HepG2 (cell line): ENCODE results near the gene FAM174C. TPM values are rescaled to one million over a fixed set of nuclear protein-coding genes. Genes with fewer than 3 reads are reported as not detected.

Source experiments
- ATAC-seq: fragments of 200-7000 bp; cut with Tn5 transposase; 3 replicates; pipeline ENCODE4 v1.9.1; 2020; ENCODE audit warnings: mild to moderate bottlenecking, moderate library complexity
- BruUV-seq: library from RNA; stranded (reverse); fragments of 400-500 nt; replicated peaks from 2 replicates; lab custom pipeline; 2021; lab: Mats Ljungman, UMichigan
- CTCF ChIA-PET: fragments of 300-600 bp; formaldehyde crosslinking; extraction: SDS; loops from one replicate; lab custom pipeline; 2021; ENCODE audit warnings: low total read pairs, inconsistent platforms, low intra/inter-chr PET ratio; lab: Yijun Ruan, JAX
- POLR2A ChIA-PET: fragments of 350-600 bp; sonication (Branson Sonifier 250); formaldehyde crosslinking; loops from one replicate; lab custom pipeline; 2020; ENCODE audit warnings: antibody characterized with exemption, inconsistent platforms; lab: Yijun Ruan, JAX
- DNase-seq: peaks from one replicate; pipeline ENCODE4 v3.0.0-alpha.2; 2015; ENCODE audit warnings: low spot score
- FAIRE-seq: peaks from 3 replicates; lab custom pipeline; 2011; peaks lifted over from hg19 to GRCh38; lab: Jason Lieb, UNC
- H2AFZ ChIP-seq: one replicate; pipeline ENCODE4 v1.6.1; 2011; ENCODE audit warnings: low read length, inconsistent platforms
- H3K27ac ChIP-seq: fragments of 300-600 bp; 3 replicates; pipeline ENCODE4 v1.8.0; 2011; ENCODE audit warnings: mixed run types, mild to moderate bottlenecking, mixed read lengths, low read length, inconsistent platforms; ENCODE audit not compliant: insufficient read depth; ENCODE audit errors: extremely low read length
- H3K27me3 ChIP-seq, 2 experiments: fragments of 200-600 bp in 1 of 2; 2 replicates in 1 of 2; 3 replicates in 1 of 2; pipeline versions ENCODE4 v1.6.0 to v1.8.0; 2011; ENCODE audit warnings: low read length in 2 of 2, mild to moderate bottlenecking in 2 of 2, moderate library complexity in 2 of 2, inconsistent platforms in 1 of 2; ENCODE audit not compliant: insufficient read depth in 2 of 2, control insufficient read depth in 1 of 2
- H3K36me3 ChIP-seq, 2 experiments: fragments of 200-600 bp in 1 of 2; replicated peaks in 1 of 2; 2 replicates in 1 of 2; 3 replicates in 1 of 2; pipeline versions ENCODE4 v1.5.1 to v1.8.0; 2011; ENCODE audit warnings: low read length in 2 of 2, inconsistent platforms in 1 of 2; ENCODE audit not compliant: insufficient read depth in 2 of 2, control insufficient read depth in 1 of 2
- H3K4me1 ChIP-seq: 2 replicates; pipeline ENCODE4 v1.5.1; 2012; ENCODE audit warnings: low read length, inconsistent platforms; ENCODE audit not compliant: insufficient read depth
- H3K4me2 ChIP-seq: 2 replicates; pipeline ENCODE4 v1.6.0; 2011; ENCODE audit warnings: low read depth, low read length, inconsistent platforms
- H3K4me3 ChIP-seq, 3 experiments: fragments of 200-600 bp in 1 of 3; sonication (generic), shearing (Covaris generic) in 1 of 3; replicated peaks in 1 of 3; 2 replicates each; pipeline ENCODE4 v1.5.1; 2011 to 2016; ENCODE audit warnings: low read length in 3 of 3, inconsistent platforms in 2 of 3, low read depth in 2 of 3, mild to moderate bottlenecking in 2 of 3, control low read depth in 1 of 3, mixed read lengths in 1 of 3; ENCODE audit not compliant: insufficient read depth in 1 of 3
- H3K79me2 ChIP-seq: one replicate; pipeline ENCODE4 v1.6.1; 2011; ENCODE audit warnings: low read length, inconsistent platforms; ENCODE audit not compliant: insufficient read depth
- H3K9ac ChIP-seq: 2 replicates; pipeline ENCODE4 v1.6.0; 2011; ENCODE audit warnings: mild to moderate bottlenecking, low read depth, low read length, inconsistent platforms; ENCODE audit not compliant: insufficient read depth
- H3K9me3 ChIP-seq: 2 replicates; pipeline ENCODE4 v1.5.1; 2012; ENCODE audit warnings: mild to moderate bottlenecking, low read length
- H4K20me1 ChIP-seq: 2 replicates; pipeline ENCODE4 v1.6.0; 2011; ENCODE audit warnings: inconsistent platforms, mild to moderate bottlenecking, low read length, moderate library complexity; ENCODE audit not compliant: insufficient read depth
- CREM ChIP-seq, 2 experiments: sonication (generic) in 1 of 2; formaldehyde crosslinking in 1 of 2; IDR thresholded peaks; 2 replicates each; pipeline versions ENCODE4 v1.4.0 to v1.6.1; 2016 to 2020; ENCODE audit warnings: antibody characterized with exemption in 1 of 2, mild to moderate bottlenecking in 1 of 2, missing genetic modification reagents in 1 of 2
- FOXO1 ChIP-seq: sonication (generic); formaldehyde crosslinking; IDR thresholded peaks from 2 replicates; pipeline ENCODE4 v1.4.0; 2020; ENCODE audit warnings: missing genetic modification reagents
- MEF2D ChIP-seq: sonication (generic); formaldehyde crosslinking; IDR thresholded peaks from 2 replicates; pipeline ENCODE4 v1.5.1; 2020; ENCODE audit warnings: mild to moderate bottlenecking, missing genetic modification reagents
- ZNF496 ChIP-seq: sonication (generic); formaldehyde crosslinking; IDR thresholded peaks from 2 replicates; pipeline ENCODE4 v1.8.1; 2023; ENCODE audit warnings: mild to moderate bottlenecking, moderate library complexity, missing genetic modification reagents; ENCODE audit not compliant: insufficient replicate concordance
- ZNF660 ChIP-seq: sonication (generic); formaldehyde crosslinking; IDR thresholded peaks from 2 replicates; pipeline ENCODE4 v1.5.1; 2020; ENCODE audit warnings: mild to moderate bottlenecking, low read depth, missing genetic modification reagents, borderline replicate concordance
- ZNF768 ChIP-seq: sonication (generic); formaldehyde crosslinking; IDR thresholded peaks from 2 replicates; pipeline ENCODE4 v1.4.0; 2020; ENCODE audit warnings: missing genetic modification reagents
- WGBS: methylation state at CpG from one replicate; pipeline ENCODE4 v1.1.6; 2017; ENCODE audit warnings: low lambda C conversion rate; 5-methylcytosine and 5-hydroxymethylcytosine counted together
- in situ Hi-C: cut with HindIII; loops from 2 replicates; pipeline ENCODE4 v1.10.0; 2017; ENCODE audit warnings: low pct_unique_long_range_greater_than_20kb; ENCODE audit not compliant: extremely low pct_ligation_motif_present
- intact Hi-C: fragments of 100-400 bp; cut with micrococcal nuclease; formaldehyde crosslinking; loops from one replicate; pipeline ENCODE4 v1.10.0; 2022; ENCODE audit not compliant: unreplicated experiment
- polyA plus RNA-seq, 8 experiments: library from polyadenylated mRNA; depleted of rRNA in 3 of 8; stranded (reverse) in 7 of 8; unstranded in 1 of 8; fragments of >200 nt; fragmentation: Illumina TruSeq in 4 of 8; extraction: Trizol in 4 of 8; gene quantifications; 2 replicates each; pipeline versions ENCODE4 v1.2.1 to v1.2.3, GENCODE V29; 2011 to 2016; ENCODE audit warnings: low read depth in 4 of 8, missing spikeins in 1 of 8, mixed read lengths in 1 of 8; ENCODE audit not compliant: insufficient read depth in 1 of 8
- total RNA-seq, 5 experiments: library from RNA; depleted of rRNA; stranded (reverse); fragments of >200 nt; fragmentation: Illumina TruSeq; extraction: Trizol; gene quantifications; 2 replicates each; pipeline ENCODE4 v1.2.3, GENCODE V29; 2016; ENCODE audit warnings: low read depth in 1 of 5
- TF ChIP-seq, protein P1 (sequence below): IDR thresholded peaks from 2 replicates; pipeline ENCODE4 v1.6.1; 2016; ENCODE audit warnings: low read depth, missing genetic modification reagents, missing compliant biosample characterization
- TF ChIP-seq, protein P2 (sequence below): sonication (generic); formaldehyde crosslinking; IDR thresholded peaks from 2 replicates; pipeline ENCODE4 v1.5.1; 2020; ENCODE audit warnings: mild to moderate bottlenecking, missing genetic modification reagents, moderate library complexity
- TF ChIP-seq, protein P3 (sequence below): sonication (generic); formaldehyde crosslinking; IDR thresholded peaks from 2 replicates; pipeline ENCODE4 v1.4.0; 2020; ENCODE audit warnings: missing genetic modification reagents, borderline replicate concordance

The FAM174C gene
- total and polyA plus RNA-seq, 2 of the 13 experiments (the other 11 are each of a cell fraction or from before 2014, with no cell fraction given) = 19.5 to 31.3 TPM

DNA sequence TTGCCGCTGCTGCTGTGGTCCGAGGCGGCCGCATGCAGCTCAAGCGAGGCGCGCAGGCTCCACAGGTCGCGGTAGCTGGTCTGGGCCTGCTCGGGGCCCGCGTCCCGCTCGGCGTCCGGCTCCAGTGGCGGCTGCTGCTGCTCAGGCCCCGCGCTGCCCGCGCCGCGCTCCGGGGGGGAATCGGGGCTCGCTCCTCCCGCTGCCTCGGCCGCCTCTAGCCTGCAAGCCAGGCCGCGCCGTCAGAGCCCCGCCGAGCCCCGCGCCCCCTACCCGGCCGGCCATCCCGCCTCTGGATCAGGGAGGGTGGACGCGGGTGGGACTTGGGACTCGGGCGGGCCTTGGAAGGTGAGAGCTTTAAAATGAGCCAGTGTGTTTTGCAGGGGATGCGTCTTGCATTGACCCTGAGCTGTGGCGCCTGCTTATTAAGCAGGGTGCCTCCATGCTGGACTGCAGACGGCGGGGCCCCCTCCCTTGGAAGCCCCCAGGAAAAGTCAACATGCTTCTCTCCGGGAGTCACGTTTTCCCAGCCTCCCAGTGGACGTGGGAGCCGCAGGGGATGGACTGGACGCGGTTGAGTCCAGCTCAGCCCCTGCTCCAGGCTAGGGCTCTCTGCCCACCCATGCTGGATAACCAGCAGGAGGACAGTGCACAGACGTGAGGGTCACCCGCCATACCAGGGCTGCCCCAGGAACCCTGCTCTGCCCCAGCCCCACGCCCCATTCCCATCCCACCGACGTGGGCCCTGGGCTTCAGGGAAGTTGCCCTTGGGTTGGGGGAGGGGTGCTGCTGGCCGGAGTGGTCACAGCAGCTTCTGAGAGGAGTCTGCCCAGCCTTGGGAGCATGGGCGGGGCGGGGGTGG lies 45.2 kb upstream of the FAM174C start:
- WGBS = over 99% methylated on average over 18 of the region's 61 CpGs
- no peaks in the 10 kb centered on the region for H3K9me3 ChIP-seq
- intact Hi-C loops = no loop called here
- ChIA-PET CTCF (no interaction called here), POLR2A (interaction anchor here (0.5 kb wide), 1 partner anchor 634 kb away, joined by 3 read pairs; no protein-coding TSS in a partner anchor)
- in situ Hi-C loops = no loop called here
- H3K4me2 ChIP-seq = no peak overlapping the region
- ATAC-seq (no peak), DNase-seq (no peak), FAIRE-seq (no peak)
- no peak overlapping the region for H2AFZ ChIP-seq
- peaks cover 24% of the 10 kb centered on the region for H3K4me1 ChIP-seq
- H3K79me2 ChIP-seq = no peaks in the 10 kb centered on the region
- no peak overlapping the region for H3K27ac ChIP-seq
- H3K27me3 ChIP-seq = no peaks in the 10 kb centered on the region
- no peaks in the 10 kb centered on the region for H4K20me1 ChIP-seq
- H3K36me3 ChIP-seq = peaks cover 4% of the 10 kb centered on the region in 2 experiments; a peak in 2 of 5 replicates
- no TSS peak for BruUV-seq
- H3K9ac ChIP-seq = no peak overlapping the region
- H3K4me3 ChIP-seq = no peak overlapping the region
- TF ChIP-seq MEF2D (no peak), ZNF768 (CRISPR knock-in tag) (peak; percentile 5; the same call in 1 of the 2 replicates), ZNF660 (no peak), CREM (IDR thresholded peaks at IDR 0.05) (no peak), CREM (CRISPR knock-in tag; IDR thresholded peaks at IDR 0.05) (no peak), ZNF496 (CRISPR knock-in tag) (no peak), FOXO1 (CRISPR knock-in tag) (no peak)
- TF ChIP-seq, protein P1, sequence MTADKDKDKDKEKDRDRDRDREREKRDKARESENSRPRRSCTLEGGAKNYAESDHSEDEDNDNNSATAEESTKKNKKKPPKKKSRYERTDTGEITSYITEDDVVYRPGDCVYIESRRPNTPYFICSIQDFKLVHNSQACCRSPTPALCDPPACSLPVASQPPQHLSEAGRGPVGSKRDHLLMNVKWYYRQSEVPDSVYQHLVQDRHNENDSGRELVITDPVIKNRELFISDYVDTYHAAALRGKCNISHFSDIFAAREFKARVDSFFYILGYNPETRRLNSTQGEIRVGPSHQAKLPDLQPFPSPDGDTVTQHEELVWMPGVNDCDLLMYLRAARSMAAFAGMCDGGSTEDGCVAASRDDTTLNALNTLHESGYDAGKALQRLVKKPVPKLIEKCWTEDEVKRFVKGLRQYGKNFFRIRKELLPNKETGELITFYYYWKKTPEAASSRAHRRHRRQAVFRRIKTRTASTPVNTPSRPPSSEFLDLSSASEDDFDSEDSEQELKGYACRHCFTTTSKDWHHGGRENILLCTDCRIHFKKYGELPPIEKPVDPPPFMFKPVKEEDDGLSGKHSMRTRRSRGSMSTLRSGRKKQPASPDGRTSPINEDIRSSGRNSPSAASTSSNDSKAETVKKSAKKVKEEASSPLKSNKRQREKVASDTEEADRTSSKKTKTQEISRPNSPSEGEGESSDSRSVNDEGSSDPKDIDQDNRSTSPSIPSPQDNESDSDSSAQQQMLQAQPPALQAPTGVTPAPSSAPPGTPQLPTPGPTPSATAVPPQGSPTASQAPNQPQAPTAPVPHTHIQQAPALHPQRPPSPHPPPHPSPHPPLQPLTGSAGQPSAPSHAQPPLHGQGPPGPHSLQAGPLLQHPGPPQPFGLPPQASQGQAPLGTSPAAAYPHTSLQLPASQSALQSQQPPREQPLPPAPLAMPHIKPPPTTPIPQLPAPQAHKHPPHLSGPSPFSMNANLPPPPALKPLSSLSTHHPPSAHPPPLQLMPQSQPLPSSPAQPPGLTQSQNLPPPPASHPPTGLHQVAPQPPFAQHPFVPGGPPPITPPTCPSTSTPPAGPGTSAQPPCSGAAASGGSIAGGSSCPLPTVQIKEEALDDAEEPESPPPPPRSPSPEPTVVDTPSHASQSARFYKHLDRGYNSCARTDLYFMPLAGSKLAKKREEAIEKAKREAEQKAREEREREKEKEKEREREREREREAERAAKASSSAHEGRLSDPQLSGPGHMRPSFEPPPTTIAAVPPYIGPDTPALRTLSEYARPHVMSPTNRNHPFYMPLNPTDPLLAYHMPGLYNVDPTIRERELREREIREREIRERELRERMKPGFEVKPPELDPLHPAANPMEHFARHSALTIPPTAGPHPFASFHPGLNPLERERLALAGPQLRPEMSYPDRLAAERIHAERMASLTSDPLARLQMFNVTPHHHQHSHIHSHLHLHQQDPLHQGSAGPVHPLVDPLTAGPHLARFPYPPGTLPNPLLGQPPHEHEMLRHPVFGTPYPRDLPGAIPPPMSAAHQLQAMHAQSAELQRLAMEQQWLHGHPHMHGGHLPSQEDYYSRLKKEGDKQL (CRISPR knock-in tag) = no peak
- TF ChIP-seq, protein P2, sequence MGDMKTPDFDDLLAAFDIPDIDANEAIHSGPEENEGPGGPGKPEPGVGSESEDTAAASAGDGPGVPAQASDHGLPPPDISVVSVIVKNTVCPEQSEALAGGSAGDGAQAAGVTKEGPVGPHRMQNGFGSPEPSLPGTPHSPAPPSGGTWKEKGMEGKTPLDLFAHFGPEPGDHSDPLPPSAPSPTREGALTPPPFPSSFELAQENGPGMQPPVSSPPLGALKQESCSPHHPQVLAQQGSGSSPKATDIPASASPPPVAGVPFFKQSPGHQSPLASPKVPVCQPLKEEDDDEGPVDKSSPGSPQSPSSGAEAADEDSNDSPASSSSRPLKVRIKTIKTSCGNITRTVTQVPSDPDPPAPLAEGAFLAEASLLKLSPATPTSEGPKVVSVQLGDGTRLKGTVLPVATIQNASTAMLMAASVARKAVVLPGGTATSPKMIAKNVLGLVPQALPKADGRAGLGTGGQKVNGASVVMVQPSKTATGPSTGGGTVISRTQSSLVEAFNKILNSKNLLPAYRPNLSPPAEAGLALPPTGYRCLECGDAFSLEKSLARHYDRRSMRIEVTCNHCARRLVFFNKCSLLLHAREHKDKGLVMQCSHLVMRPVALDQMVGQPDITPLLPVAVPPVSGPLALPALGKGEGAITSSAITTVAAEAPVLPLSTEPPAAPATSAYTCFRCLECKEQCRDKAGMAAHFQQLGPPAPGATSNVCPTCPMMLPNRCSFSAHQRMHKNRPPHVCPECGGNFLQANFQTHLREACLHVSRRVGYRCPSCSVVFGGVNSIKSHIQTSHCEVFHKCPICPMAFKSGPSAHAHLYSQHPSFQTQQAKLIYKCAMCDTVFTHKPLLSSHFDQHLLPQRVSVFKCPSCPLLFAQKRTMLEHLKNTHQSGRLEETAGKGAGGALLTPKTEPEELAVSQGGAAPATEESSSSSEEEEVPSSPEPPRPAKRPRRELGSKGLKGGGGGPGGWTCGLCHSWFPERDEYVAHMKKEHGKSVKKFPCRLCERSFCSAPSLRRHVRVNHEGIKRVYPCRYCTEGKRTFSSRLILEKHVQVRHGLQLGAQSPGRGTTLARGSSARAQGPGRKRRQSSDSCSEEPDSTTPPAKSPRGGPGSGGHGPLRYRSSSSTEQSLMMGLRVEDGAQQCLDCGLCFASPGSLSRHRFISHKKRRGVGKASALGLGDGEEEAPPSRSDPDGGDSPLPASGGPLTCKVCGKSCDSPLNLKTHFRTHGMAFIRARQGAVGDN (CRISPR knock-in tag) = peak; percentile 26; the same call in 1 of the 2 replicates
- TF ChIP-seq, protein P3, sequence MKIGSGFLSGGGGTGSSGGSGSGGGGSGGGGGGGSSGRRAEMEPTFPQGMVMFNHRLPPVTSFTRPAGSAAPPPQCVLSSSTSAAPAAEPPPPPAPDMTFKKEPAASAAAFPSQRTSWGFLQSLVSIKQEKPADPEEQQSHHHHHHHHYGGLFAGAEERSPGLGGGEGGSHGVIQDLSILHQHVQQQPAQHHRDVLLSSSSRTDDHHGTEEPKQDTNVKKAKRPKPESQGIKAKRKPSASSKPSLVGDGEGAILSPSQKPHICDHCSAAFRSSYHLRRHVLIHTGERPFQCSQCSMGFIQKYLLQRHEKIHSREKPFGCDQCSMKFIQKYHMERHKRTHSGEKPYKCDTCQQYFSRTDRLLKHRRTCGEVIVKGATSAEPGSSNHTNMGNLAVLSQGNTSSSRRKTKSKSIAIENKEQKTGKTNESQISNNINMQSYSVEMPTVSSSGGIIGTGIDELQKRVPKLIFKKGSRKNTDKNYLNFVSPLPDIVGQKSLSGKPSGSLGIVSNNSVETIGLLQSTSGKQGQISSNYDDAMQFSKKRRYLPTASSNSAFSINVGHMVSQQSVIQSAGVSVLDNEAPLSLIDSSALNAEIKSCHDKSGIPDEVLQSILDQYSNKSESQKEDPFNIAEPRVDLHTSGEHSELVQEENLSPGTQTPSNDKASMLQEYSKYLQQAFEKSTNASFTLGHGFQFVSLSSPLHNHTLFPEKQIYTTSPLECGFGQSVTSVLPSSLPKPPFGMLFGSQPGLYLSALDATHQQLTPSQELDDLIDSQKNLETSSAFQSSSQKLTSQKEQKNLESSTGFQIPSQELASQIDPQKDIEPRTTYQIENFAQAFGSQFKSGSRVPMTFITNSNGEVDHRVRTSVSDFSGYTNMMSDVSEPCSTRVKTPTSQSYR (CRISPR knock-in tag) = 0 out of 2 replicates have a peak, but pooled peaks have one; percentile 18
